ENCODE data around the gene IL26. TPM values are rescaled to one million over a fixed set of nuclear protein-coding genes. Genes with fewer than 3 reads are reported as not detected.
A peak's percentile ranks its signal among the peaks of the same experiment; 100 is the strongest.
"Not testable (repeated sequence)": the region's sequence is repeated elsewhere in the genome, so short reads cannot be mapped to it uniquely, and the experiment has no call there.

The IL26 gene
- total RNA-seq, 1 donor from 2014 or later, result not detected

GRCh38 chr12:68199127-68199526 lies 26.5 kb downstream of the IL26 start:
- DNase-seq (ENCODE audit: low read depth), result no peak

GRCh38 chr12:68198507-68199086 lies 27.0 kb downstream of the IL26 start:
- no peak for DNase-seq (ENCODE audit: low read depth)

- peak; percentile 1 for DNase-seq (ENCODE audit: low read depth)
Observed at GRCh38 chr12:68190301-68190700, 35.3 kb downstream of the IL26 start.

- DNase-seq (ENCODE audit: low read depth), result peak; percentile 84
Observed at GRCh38 chr12:68189821-68190242, 35.8 kb downstream of the IL26 start.

- no peak for DNase-seq (ENCODE audit: low read depth)
Observed at GRCh38 chr12:68185598-68185997, 40.0 kb downstream of the IL26 start.

GRCh38 chr12:68180792-68181744 lies 44.5 kb downstream of the IL26 start:
- DNase-seq (ENCODE audit: low read depth), result peak; percentile 57

GRCh38 chr12:68178774-68179439 lies 46.7 kb downstream of the IL26 start:
- no peak for DNase-seq (ENCODE audit: low read depth)

- DNase-seq (ENCODE audit: low read depth), result no peak
Observed at GRCh38 chr12:68178184-68178583, 47.4 kb downstream of the IL26 start.

GRCh38 chr12:68177562-68177961 lies 48.0 kb downstream of the IL26 start:
- DNase-seq (ENCODE audit: low read depth), result no peak

- no peak for DNase-seq (ENCODE audit: low read depth)
Observed at GRCh38 chr12:68176257-68176656, 49.4 kb downstream of the IL26 start.

- peak; percentile 21 for DNase-seq (ENCODE audit: low read depth)
Observed at GRCh38 chr12:68175557-68176061, 50.0 kb downstream of the IL26 start.

GRCh38 chr12:68174761-68175160 lies 50.8 kb downstream of the IL26 start:
- not testable (repeated sequence) for DNase-seq (ENCODE audit: low read depth)

- DNase-seq (ENCODE audit: low read depth), result no peak
Observed at GRCh38 chr12:68173792-68174191, 51.8 kb downstream of the IL26 start.

- DNase-seq (ENCODE audit: low read depth), result no peak
Observed at GRCh38 chr12:68170726-68171125, 54.9 kb downstream of the IL26 start.

- no peak for DNase-seq (ENCODE audit: low read depth)
Observed at GRCh38 chr12:68169213-68169889, 56.3 kb downstream of the IL26 start.

GRCh38 chr12:68166317-68166831 lies 59.2 kb downstream of the IL26 start:
- DNase-seq (ENCODE audit: low read depth), result no peak

GRCh38 chr12:68163560-68164081 lies 62.0 kb downstream of the IL26 start:
- no peak for DNase-seq (ENCODE audit: low read depth)

GRCh38 chr12:68162374-68162773 lies 63.2 kb downstream of the IL26 start:
- peak; percentile 45 for DNase-seq (ENCODE audit: low read depth)

- no peak for DNase-seq (ENCODE audit: low read depth)
Observed at GRCh38 chr12:68159681-68160304, 65.8 kb downstream of the IL26 start, which contains the start of gene IFNG. TSS of gene IFNG (minus strand) at chr12:68159740. CDS start at chr12:68159615, 125 bp downstream.

GRCh38 chr12:68158432-68158831 lies 67.2 kb downstream of the IL26 start:
- DNase-seq (ENCODE audit: low read depth), result peak; percentile 22

GRCh38 chr12:68157380-68157779 lies 68.2 kb downstream of the IL26 start:
- peak; percentile 22 for DNase-seq (ENCODE audit: low read depth)

All from renal cortical epithelial cell (primary cell).